Natural killer cell (primary cell): Measurements from ENCODE around the gene LMAN1L. TPM values are rescaled to one million over a fixed set of nuclear protein-coding genes. Genes with fewer than 3 reads are reported as not detected.

Experiments used
- ATAC-seq, 3 donors: fragments of 150-1000 bp in 2 of 3; fragments of 200-7000 bp in 1 of 3; cut with Tn5 transposase; 1 replicate in 1 of 3; 2 replicates in 2 of 3; pipeline ENCODE4 v1.10.0; 2021; ENCODE audit warnings: mild to moderate bottlenecking in 2 of 3, moderate library complexity in 2 of 3
- DNase-seq, 2 donors: peaks; one replicate each; pipeline versions ENCODE4 v3.0.0 to v3.0.0-alpha.2; 2013 to 2021; ENCODE audit warnings: mixed read lengths in 1 of 2
- H3K27ac ChIP-seq: one replicate; pipeline ENCODE4 v1.5.1; 2013; ENCODE audit warnings: mild to moderate bottlenecking, low read length
- H3K27me3 ChIP-seq: one replicate; pipeline ENCODE4 v1.6.1; 2013; ENCODE audit warnings: low read length; ENCODE audit not compliant: control insufficient read depth, insufficient read depth
- H3K36me3 ChIP-seq: one replicate; pipeline ENCODE4 v1.6.1; 2013; ENCODE audit warnings: low read length; ENCODE audit not compliant: control insufficient read depth, insufficient read depth
- H3K4me1 ChIP-seq: one replicate; pipeline ENCODE4 v1.6.1; 2013; ENCODE audit warnings: low read length; ENCODE audit not compliant: control insufficient read depth, insufficient read depth
- H3K4me3 ChIP-seq: one replicate; pipeline ENCODE4 v1.5.1; 2013; ENCODE audit warnings: low read length
- H3K9me3 ChIP-seq: one replicate; pipeline ENCODE4 v1.6.1; 2013; ENCODE audit warnings: low read length; ENCODE audit not compliant: control insufficient read depth, insufficient read depth
- H3K27ac Mint-ChIP-seq, 2 donors: one replicate each; pipeline ENCODE4 v1.8.0; 2022; ENCODE audit warnings: mild to moderate bottlenecking in 2 of 2, mixed read lengths in 2 of 2, moderate library complexity in 1 of 2
- H3K27me3 Mint-ChIP-seq, 2 donors: one replicate each; pipeline ENCODE4 v1.8.0; 2022; ENCODE audit warnings: low read depth in 2 of 2, mixed read lengths in 2 of 2
- H3K36me3 Mint-ChIP-seq: one replicate; pipeline ENCODE4 v1.8.0; 2022; ENCODE audit warnings: mixed read lengths
- H3K4me1 Mint-ChIP-seq, 2 donors: one replicate each; pipeline ENCODE4 v1.8.0; 2022; ENCODE audit warnings: mixed read lengths in 2 of 2
- H3K4me3 Mint-ChIP-seq: one replicate; pipeline ENCODE4 v1.8.0; 2022; ENCODE audit warnings: mild to moderate bottlenecking, moderate library complexity, mixed read lengths
- H3K9me3 Mint-ChIP-seq, 2 donors: one replicate each; pipeline ENCODE4 v1.8.0; 2022; ENCODE audit warnings: mixed read lengths in 2 of 2
- WGBS: methylation state at CpG from one replicate; pipeline ENCODE4 v1.1.7; 2013; ENCODE audit warnings: missing lambda C conversion rate; ENCODE audit not compliant: insufficient coverage; 5-methylcytosine and 5-hydroxymethylcytosine counted together
- intact Hi-C: fragments of 100-400 bp; cut with micrococcal nuclease; formaldehyde crosslinking; loops from one replicate; pipeline ENCODE4 v1.14.2; 2022
- total RNA-seq, 4 donors: library from RNA; stranded (reverse); fragments of 120-200 nt in 1 of 4; gene quantifications; one replicate each; pipeline versions ENCODE4 v1.2.3 to v1.2.4, GENCODE V29; 2013 to 2022
- TF ChIP-seq, protein P1 (sequence below): fragments of 200-600 bp; IDR thresholded peaks from one replicate; pipeline ENCODE4 v1.8.0; 2022; ENCODE audit warnings: antibody characterized with exemption

The LMAN1L gene
- total RNA-seq, 3 donors from 2014 or later (not counting 1 experiment from before 2014, with no cell fraction given) = 0.72 to 1.1 (median 0.94) TPM

DNA sequence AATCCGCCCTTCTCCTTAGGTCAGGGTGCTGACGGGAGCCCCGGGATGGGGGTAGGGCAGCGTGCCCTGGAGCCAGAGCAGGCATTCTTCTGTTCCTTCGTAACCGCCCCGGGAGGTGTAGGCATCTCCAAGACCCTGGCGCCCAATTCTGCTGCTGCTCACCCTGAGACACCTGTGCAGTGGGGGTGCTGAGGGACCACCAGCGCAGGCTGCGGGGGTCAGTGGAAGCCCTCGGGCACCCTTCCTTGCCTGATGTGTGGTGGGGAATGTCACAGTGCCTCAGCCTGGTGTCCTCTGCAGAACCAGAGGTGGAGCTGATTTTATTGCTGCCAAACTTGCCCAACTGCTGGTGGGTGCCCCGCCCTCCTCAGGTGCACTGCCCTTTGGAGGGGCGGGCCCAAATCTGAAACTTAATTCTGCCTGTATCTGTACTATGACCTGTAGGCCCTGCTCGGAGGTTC, 23.4 kb upstream of the LMAN1L start:
- Mint-ChIP-seq H3K27ac (peak overlapping the region; percentile 95 to 100), H3K4me1 (peaks cover 84 to 97% of the 10 kb centered on the region in 2 donors), H3K27me3 (no peaks in the 10 kb centered on the region), H3K9me3 (no peaks in the 10 kb centered on the region), H3K4me3 (peak overlapping the region; percentile 97), H3K36me3 (no peaks in the 10 kb centered on the region)
- Histone ChIP-seq H3K4me3 (peak overlapping the region; percentile 43), H3K27ac (peak overlapping the region; percentile 94), H3K27me3 (no peaks in the 10 kb centered on the region), H3K36me3 (peaks cover 13% of the 10 kb centered on the region), H3K4me1 (peaks cover 95% of the 10 kb centered on the region), H3K9me3 (no peaks in the 10 kb centered on the region)
- ATAC-seq (no peak), DNase-seq (peak in 1 of 2 donors; percentile 64)
- 2% methylated on average over 14 of the region's 14 CpGs for WGBS
- intact Hi-C loops = loop anchor here (2.0 to 10.0 kb wide), 5 partner anchors 53 to 666 kb away; partner anchors contain the start of genes ARID3B, C15orf39, COX5A and SIN3A
- TF ChIP-seq, protein P1, sequence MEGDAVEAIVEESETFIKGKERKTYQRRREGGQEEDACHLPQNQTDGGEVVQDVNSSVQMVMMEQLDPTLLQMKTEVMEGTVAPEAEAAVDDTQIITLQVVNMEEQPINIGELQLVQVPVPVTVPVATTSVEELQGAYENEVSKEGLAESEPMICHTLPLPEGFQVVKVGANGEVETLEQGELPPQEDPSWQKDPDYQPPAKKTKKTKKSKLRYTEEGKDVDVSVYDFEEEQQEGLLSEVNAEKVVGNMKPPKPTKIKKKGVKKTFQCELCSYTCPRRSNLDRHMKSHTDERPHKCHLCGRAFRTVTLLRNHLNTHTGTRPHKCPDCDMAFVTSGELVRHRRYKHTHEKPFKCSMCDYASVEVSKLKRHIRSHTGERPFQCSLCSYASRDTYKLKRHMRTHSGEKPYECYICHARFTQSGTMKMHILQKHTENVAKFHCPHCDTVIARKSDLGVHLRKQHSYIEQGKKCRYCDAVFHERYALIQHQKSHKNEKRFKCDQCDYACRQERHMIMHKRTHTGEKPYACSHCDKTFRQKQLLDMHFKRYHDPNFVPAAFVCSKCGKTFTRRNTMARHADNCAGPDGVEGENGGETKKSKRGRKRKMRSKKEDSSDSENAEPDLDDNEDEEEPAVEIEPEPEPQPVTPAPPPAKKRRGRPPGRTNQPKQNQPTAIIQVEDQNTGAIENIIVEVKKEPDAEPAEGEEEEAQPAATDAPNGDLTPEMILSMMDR = no peak

DNA sequence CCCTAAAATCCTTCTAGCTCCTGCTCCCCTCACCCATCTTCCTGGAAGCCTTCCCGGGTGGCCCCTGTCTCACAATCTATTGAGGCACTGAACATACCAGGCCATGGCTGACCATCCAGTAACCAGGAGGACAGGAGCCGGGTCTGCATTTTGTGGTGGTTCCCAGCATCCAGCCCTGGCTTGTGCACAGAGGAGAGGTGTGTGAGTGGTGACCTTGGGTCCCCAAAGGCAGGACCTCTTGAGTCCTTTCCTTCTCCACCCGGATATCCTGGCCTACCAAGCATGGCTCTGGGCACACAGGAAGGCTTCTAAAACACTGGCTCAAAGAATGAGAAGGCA, 22.9 kb upstream of the LMAN1L start:
- Mint-ChIP-seq H3K4me1 (peaks cover 82 to 95% of the 10 kb centered on the region in 2 donors), H3K27me3 (no peaks in the 10 kb centered on the region), H3K27ac (peak overlapping the region; percentile 95 to 100), H3K36me3 (no peaks in the 10 kb centered on the region), H3K9me3 (no peaks in the 10 kb centered on the region), H3K4me3 (peak overlapping the region; percentile 97)
- no peaks in the 10 kb centered on the region for H3K27me3 ChIP-seq
- H3K4me1 ChIP-seq = peaks cover 95% of the 10 kb centered on the region
- DNase-seq (no peak), ATAC-seq (no peak)
- 4% methylated on average over 3 of the region's 3 CpGs for WGBS
- intact Hi-C loops = loop anchor here (2.0 to 10.0 kb wide), 6 partner anchors 13 to 665 kb away; partner anchors contain the start of genes ARID3B, C15orf39, COX5A and SIN3A
- peaks cover 16% of the 10 kb centered on the region for H3K36me3 ChIP-seq
- H3K9me3 ChIP-seq = no peaks in the 10 kb centered on the region
- H3K27ac ChIP-seq = peak overlapping the region; percentile 94
- peak overlapping the region; percentile 43 for H3K4me3 ChIP-seq
- TF ChIP-seq, protein P1 = no peak

DNA sequence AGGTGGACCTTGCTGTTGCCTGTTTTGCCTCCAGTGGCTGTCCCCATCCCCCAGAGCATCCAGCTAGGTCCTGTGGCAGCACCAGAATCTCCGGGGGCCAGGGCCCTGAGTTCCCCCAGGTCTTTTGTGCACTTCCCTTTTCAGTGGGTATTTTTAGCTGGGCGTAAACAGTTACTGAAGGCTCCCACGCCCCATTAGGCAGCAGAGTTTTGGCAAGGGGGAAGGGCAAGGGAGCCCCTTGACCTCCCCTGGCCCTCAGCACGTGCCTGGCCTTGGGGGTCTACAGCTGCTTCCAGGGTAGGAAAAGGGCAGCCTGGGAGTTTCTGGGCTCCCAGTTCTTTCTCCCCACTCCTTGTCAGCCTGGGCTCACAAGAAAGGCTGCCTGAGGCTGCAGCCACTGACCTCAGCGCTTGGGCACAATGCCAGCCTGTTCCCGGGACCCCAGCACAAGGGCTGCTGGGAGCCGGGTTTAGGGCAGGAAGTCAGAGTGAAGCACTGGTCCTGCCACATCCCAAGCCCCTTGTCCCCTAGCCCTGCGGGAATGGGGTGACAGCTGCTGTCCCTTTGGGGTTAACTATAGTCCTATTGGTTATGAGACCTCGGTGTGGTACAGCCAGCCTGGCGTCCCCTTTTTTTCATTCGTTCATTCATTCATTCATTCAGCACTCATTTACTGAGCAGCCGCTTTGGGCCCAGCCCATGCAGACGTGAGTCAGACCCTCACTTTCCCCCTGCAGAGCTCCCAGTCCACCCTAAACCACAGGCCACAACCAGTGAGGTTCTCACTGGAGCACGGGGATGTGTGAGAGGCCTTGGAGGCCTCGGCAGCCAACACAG, 22.3 kb upstream of the LMAN1L start:
- H3K27ac ChIP-seq = peak overlapping the region; percentile 94
- peak overlapping the region; percentile 97 for H3K4me3 Mint-ChIP-seq
- H3K36me3 ChIP-seq = peaks cover 16% of the 10 kb centered on the region
- H3K4me3 ChIP-seq = peak overlapping the region; percentile 43
- no peaks in the 10 kb centered on the region for H3K27me3 Mint-ChIP-seq
- DNase-seq = peak in 1 of 2 donors; percentile 55
- WGBS = under 1% methylated on average over 15 of the region's 15 CpGs
- peaks cover 95% of the 10 kb centered on the region for H3K4me1 ChIP-seq
- intact Hi-C loops = loop anchor here (2.0 kb wide), 1 partner anchor 13 kb away; no protein-coding TSS in a partner anchor
- TF ChIP-seq, protein P1 = no peak
- H3K27me3 ChIP-seq = no peaks in the 10 kb centered on the region
- no peaks in the 10 kb centered on the region for H3K9me3 ChIP-seq
- ATAC-seq = no peak
- H3K9me3 Mint-ChIP-seq = no peaks in the 10 kb centered on the region
- peaks cover 82 to 95% of the 10 kb centered on the region in 2 donors for H3K4me1 Mint-ChIP-seq
- peak overlapping the region; percentile 95 to 100 for H3K27ac Mint-ChIP-seq
- no peaks in the 10 kb centered on the region for H3K36me3 Mint-ChIP-seq
